OCI-LY3 (cell line): ENCODE measurements around the gene EML1.

Experiments used
- H2AFZ ChIP-seq: fragments of 200-600, 300-600 bp; shearing (Covaris generic); 2 replicates; pipeline ENCODE4 v1.6.0; 2014; ENCODE audit warnings: antibody characterized with exemption, low read depth, low read length
- H3K27ac ChIP-seq: fragments of 200-600, 300-600 bp; sonication (generic); 2 replicates; pipeline ENCODE4 v1.5.1; 2014; ENCODE audit warnings: mild to moderate bottlenecking, low read length, moderate library complexity, mixed read lengths
- H3K27me3 ChIP-seq: fragments of 200-600, 300-600 bp; sonication (generic); 2 replicates; pipeline ENCODE4 v1.6.1; 2014; ENCODE audit warnings: low read depth, low read length, mixed read lengths
- H3K36me3 ChIP-seq: fragments of 200-600, 300-600 bp; sonication (generic); replicated peaks from 2 replicates; pipeline ENCODE3; 2014; ENCODE audit warnings: low read depth, low read length, mixed read lengths
- H3K4me1 ChIP-seq: fragments of 300-600, 200-600 bp; sonication (generic); 2 replicates; pipeline ENCODE4 v1.6.1; 2014; ENCODE audit warnings: low read length, mixed read lengths
- H3K4me2 ChIP-seq: fragments of 200-600, 300-600 bp; sonication (generic); 2 replicates; pipeline ENCODE4 v1.6.1; 2014; ENCODE audit warnings: low read length, mixed read lengths
- H3K4me3 ChIP-seq: fragments of 300-600, 200-600 bp; sonication (generic); 2 replicates; pipeline ENCODE4 v1.5.1; 2014; ENCODE audit warnings: antibody characterized with exemption, mild to moderate bottlenecking, low read length, moderate library complexity
- H3K79me2 ChIP-seq: fragments of 300-600, 200-600 bp; shearing (Covaris generic); 2 replicates; pipeline ENCODE4 v1.6.1; 2014; ENCODE audit warnings: mild to moderate bottlenecking, low read length, mixed read lengths
- H3K9ac ChIP-seq: fragments of 300-600, 200-600 bp; shearing (Covaris generic); 2 replicates; pipeline ENCODE4 v1.6.0; 2014; ENCODE audit warnings: mild to moderate bottlenecking, low read length, moderate library complexity
- H3K9me3 ChIP-seq: fragments of 200-600, 300-600 bp; shearing (Covaris generic); 2 replicates; pipeline ENCODE4 v1.6.1; 2014; ENCODE audit warnings: low read length, mixed read lengths; ENCODE audit not compliant: insufficient read depth
- H4K20me1 ChIP-seq: fragments of 200-600, 300-600 bp; sonication (generic); 2 replicates; pipeline ENCODE4 v1.6.1; 2016; ENCODE audit warnings: low read length, mixed read lengths; ENCODE audit not compliant: insufficient read depth
- EZH2phosphoT487 ChIP-seq: fragments of 200-600 bp; shearing (Covaris generic); IDR thresholded peaks from 2 replicates; pipeline ENCODE4 v1.6.1; 2018; ENCODE audit warnings: antibody characterized with exemption, mixed run types, low read depth
- TF ChIP-seq, protein P1 (sequence below): fragments of 200-600, 300-600 bp; sonication (generic); IDR thresholded peaks from 2 replicates; pipeline ENCODE4 v1.5.1; 2014; ENCODE audit warnings: antibody characterized with exemption, low read length, low read depth

EML1 gene

DNA sequence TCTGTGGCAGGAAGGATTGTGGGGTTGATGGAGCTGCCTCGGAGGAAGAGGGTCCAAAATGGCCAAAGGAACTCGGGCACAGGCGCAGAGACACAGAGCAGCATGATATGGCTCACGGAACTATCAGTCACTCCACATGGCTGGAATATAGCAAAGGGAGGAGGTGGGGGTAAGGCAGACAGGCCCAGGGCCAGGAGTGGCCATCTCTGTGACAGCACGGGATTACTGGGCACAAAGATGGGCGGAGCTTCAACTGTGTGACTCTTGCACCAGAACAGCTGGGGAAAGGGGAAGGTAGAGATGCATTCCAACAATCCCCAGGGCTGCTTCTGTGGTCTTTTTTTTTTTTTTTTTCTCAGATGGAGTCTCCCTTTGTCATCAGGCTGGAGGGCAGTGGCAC is 24.8 kb upstream of the EML1 start:
- H3K27me3 ChIP-seq, result peaks cover 6% of the 10 kb centered on the region; the same call in 1 of the 2 replicates
- TF ChIP-seq, protein P1, sequence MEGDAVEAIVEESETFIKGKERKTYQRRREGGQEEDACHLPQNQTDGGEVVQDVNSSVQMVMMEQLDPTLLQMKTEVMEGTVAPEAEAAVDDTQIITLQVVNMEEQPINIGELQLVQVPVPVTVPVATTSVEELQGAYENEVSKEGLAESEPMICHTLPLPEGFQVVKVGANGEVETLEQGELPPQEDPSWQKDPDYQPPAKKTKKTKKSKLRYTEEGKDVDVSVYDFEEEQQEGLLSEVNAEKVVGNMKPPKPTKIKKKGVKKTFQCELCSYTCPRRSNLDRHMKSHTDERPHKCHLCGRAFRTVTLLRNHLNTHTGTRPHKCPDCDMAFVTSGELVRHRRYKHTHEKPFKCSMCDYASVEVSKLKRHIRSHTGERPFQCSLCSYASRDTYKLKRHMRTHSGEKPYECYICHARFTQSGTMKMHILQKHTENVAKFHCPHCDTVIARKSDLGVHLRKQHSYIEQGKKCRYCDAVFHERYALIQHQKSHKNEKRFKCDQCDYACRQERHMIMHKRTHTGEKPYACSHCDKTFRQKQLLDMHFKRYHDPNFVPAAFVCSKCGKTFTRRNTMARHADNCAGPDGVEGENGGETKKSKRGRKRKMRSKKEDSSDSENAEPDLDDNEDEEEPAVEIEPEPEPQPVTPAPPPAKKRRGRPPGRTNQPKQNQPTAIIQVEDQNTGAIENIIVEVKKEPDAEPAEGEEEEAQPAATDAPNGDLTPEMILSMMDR, result no peak
- no peak for TF ChIP-seq EZH2phosphoT487
- no peaks in the 10 kb centered on the region for H4K20me1 ChIP-seq
- H3K36me3 ChIP-seq, result no peaks in the 10 kb centered on the region
- no peak overlapping the region for H2AFZ ChIP-seq
- H3K9ac ChIP-seq, result no peak overlapping the region
- H3K79me2 ChIP-seq, result no peaks in the 10 kb centered on the region
- no peak overlapping the region for H3K27ac ChIP-seq
- peaks cover 3% of the 10 kb centered on the region; the same call in 1 of the 2 replicates for H3K4me1 ChIP-seq
- no peak overlapping the region for H3K4me3 ChIP-seq
- no peaks in the 10 kb centered on the region for H3K9me3 ChIP-seq
- no peak overlapping the region for H3K4me2 ChIP-seq

DNA sequence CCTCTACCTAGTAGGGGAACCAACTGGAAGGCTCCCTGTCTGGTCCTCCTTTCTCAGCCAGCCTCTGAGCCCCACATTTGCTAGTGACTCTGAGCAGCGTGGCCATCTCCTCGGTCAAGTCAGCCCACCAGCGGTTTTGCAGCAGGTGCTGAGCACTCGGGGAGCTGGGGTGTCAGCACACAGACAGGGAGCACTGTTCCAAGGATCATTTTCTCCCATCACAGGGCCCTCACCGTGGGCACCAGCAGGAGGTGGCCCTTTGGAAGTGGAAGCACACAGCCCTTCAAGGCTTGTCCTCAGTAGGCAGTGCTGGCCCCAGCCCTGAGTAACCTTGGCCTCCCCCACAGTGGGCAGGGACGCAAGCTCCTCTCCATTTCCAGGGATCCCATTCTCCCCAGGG is 24.1 kb upstream of the EML1 start:
- H3K36me3 ChIP-seq, result no peaks in the 10 kb centered on the region
- H3K4me1 ChIP-seq, result peaks cover 10% of the 10 kb centered on the region
- H3K9me3 ChIP-seq, result no peaks in the 10 kb centered on the region
- H4K20me1 ChIP-seq, result no peaks in the 10 kb centered on the region
- H3K9ac ChIP-seq, result no peak overlapping the region
- H3K4me2 ChIP-seq, result no peak overlapping the region
- no peak overlapping the region for H3K27ac ChIP-seq
- H2AFZ ChIP-seq, result no peak overlapping the region
- H3K4me3 ChIP-seq, result no peak overlapping the region
- TF ChIP-seq, protein P1, result no peak
- TF ChIP-seq EZH2phosphoT487, result no peak
- H3K79me2 ChIP-seq, result no peaks in the 10 kb centered on the region
- peaks cover 4% of the 10 kb centered on the region; the same call in 1 of the 2 replicates for H3K27me3 ChIP-seq

DNA sequence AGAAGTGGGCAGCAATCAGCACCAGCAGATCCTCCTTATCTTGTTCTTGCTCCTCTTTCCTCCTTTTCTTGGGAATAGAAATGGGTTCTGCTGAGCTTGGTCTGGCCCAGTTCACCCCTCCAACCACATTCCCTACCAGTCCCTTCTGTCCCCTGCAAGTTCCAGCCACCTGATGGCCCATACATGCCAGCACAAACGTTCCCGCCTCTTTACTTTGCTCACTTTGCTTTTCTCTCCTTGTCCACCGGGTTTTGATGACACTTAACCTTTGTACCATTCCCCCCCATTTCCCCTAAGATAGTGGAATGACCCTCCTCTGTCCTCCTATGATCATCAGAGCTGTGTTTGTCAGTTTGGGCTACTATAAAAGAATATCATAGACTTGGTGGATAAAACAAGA is 23.4 kb upstream of the EML1 start:
- H3K4me3 ChIP-seq, result no peak overlapping the region
- no peaks in the 10 kb centered on the region for H3K36me3 ChIP-seq
- H3K4me1 ChIP-seq, result peaks cover 17% of the 10 kb centered on the region
- H3K9me3 ChIP-seq, result no peaks in the 10 kb centered on the region
- no peaks in the 10 kb centered on the region for H4K20me1 ChIP-seq
- H3K27ac ChIP-seq, result no peak overlapping the region
- H3K79me2 ChIP-seq, result no peaks in the 10 kb centered on the region
- 0 out of 2 replicates have a peak, but pooled peaks cover 2% of the 10 kb centered on the region for H3K27me3 ChIP-seq
- no peak overlapping the region for H3K4me2 ChIP-seq
- no peak overlapping the region for H2AFZ ChIP-seq
- H3K9ac ChIP-seq, result no peak overlapping the region
- TF ChIP-seq EZH2phosphoT487, result no peak
- TF ChIP-seq, protein P1, result no peak

DNA sequence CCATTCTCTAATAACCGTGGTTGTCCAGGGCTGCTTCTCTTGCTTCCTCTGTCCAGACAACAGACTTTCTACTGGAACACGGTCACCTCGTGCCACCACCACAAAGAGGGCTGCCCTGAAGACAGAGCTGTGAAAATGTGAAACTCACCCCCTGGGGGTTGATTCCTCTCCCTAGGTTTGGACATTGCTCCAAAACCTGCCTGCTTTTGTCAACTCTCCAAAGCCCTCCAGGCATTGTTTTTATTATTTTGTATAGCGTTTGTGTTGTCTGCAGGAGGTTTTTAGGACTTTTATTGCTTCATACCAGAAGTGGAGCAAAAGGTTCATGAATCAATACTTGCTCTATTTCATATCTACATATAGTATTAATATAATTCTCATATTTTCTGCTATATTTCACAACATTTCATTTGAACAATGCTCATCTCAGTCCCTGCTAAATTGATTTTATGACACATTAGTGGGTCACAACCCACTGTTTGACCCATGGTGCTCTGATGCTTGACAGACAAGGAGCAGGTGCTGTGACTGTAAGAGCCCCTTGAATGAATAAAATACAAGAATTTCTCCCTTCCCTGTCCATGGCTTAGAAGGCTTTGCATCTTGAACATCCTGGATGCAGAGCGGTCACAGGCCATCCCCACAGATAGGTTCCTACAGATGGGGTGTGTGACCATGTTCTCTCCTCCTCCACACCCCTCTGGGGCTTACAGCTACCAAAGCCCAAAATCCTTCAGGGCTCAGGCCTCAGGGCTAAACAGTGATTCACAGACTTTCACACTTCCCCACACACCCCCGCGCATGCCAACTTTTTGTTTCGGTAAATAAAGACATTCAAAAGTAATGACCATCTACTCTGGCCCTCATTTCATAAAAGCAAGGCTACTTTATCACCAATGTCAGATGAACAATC is 20.6 kb upstream of the EML1 start:
- Histone ChIP-seq H3K4me1 (peaks cover 18% of the 10 kb centered on the region), H3K27ac (no peak overlapping the region), H3K9ac (no peak overlapping the region), H3K9me3 (no peaks in the 10 kb centered on the region), H3K4me2 (no peak overlapping the region), H4K20me1 (no peaks in the 10 kb centered on the region), H3K4me3 (no peak overlapping the region), H3K36me3 (no peaks in the 10 kb centered on the region), H3K79me2 (no peaks in the 10 kb centered on the region), H3K27me3 (peaks cover 8% of the 10 kb centered on the region), H2AFZ (no peak overlapping the region)
- TF ChIP-seq EZH2phosphoT487, result no peak
- TF ChIP-seq, protein P1, result no peak
